ENCODE results near the gene TAX1BP1.

Gene TAX1BP1

GRCh38 chr7:27739909-27740448 lies at the start of gene TAX1BP1:
Gene TAX1BP1, plus strand, starts transcription at chr7:27740162. Its CDS starts 8,363 bp downstream, at chr7:27748525.
- peaks cover 19% of the 10 kb centered on the region for H3K4me1 ChIP-seq (ENCODE audit: insufficient read depth, low read length)
- H3K9ac ChIP-seq (ENCODE audit: low read length) = peak within 1 kb of the TSS; percentile 94
- no peaks in the 10 kb centered on the region for H3K27me3 ChIP-seq (ENCODE audit: control insufficient read depth in 1 of 2, insufficient read depth in 2 of 2, low read length in 2 of 2)
- H3K4me3 ChIP-seq (ENCODE audit: low read depth in 1 of 2, low read length in 2 of 2) = peak within 1 kb of the TSS; percentile 78 to 84
- no peaks in the 10 kb centered on the region for H3K9me3 ChIP-seq (ENCODE audit: low read length)
- no peaks in the 10 kb centered on the region for H3K36me3 ChIP-seq (ENCODE audit: insufficient read depth, low read length)
- peak within 1 kb of the TSS; percentile 94 for H3K27ac ChIP-seq (ENCODE audit: low read depth, low read length)

DNA sequence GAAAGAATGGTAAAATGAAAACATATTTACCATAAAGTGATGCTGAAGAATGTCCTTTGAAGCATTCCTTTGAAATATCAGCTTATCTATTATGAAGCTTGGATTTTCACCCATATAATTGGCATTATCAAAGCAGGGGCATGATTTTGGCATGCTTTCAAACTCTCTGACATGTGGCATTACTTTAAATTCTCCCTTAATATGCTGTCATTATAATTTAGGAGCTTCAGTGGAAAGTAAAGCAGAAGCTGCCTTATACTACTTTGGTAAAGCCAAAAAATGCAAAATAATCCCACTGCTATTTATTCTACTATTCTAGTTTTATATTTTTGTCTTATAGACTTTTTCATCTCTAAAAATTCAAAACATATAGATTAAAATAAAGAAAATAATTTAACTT lies 49.3 kb upstream of the TAX1BP1 start:
- H3K9me3 ChIP-seq (ENCODE audit: low read length) = no peaks in the 10 kb centered on the region
- H3K4me3 ChIP-seq (ENCODE audit: low read depth in 1 of 2, low read length in 2 of 2) = no peak overlapping the region
- no peak overlapping the region for H3K9ac ChIP-seq (ENCODE audit: low read length)
- H3K27me3 ChIP-seq (ENCODE audit: control insufficient read depth in 1 of 2, insufficient read depth in 2 of 2, low read length in 2 of 2) = no peaks in the 10 kb centered on the region
- no peaks in the 10 kb centered on the region for H3K36me3 ChIP-seq (ENCODE audit: insufficient read depth, low read length)
- H3K27ac ChIP-seq (ENCODE audit: low read depth, low read length) = no peak overlapping the region
- H3K4me1 ChIP-seq (ENCODE audit: insufficient read depth, low read length) = no peaks in the 10 kb centered on the region

- Histone ChIP-seq H3K27me3 (ENCODE audit: control insufficient read depth in 1 of 2, insufficient read depth in 2 of 2, low read length in 2 of 2) (no peaks in the 10 kb centered on the region), H3K9ac (ENCODE audit: low read length) (no peak overlapping the region), H3K4me3 (ENCODE audit: low read depth in 1 of 2, low read length in 2 of 2) (no peak overlapping the region), H3K9me3 (ENCODE audit: low read length) (no peaks in the 10 kb centered on the region), H3K36me3 (ENCODE audit: insufficient read depth, low read length) (no peaks in the 10 kb centered on the region), H3K27ac (ENCODE audit: low read depth, low read length) (no peak overlapping the region), H3K4me1 (ENCODE audit: insufficient read depth, low read length) (no peaks in the 10 kb centered on the region)
Measured at GRCh38 chr7:27693794-27694193, 46.2 kb upstream of the TAX1BP1 start.

- H3K36me3 ChIP-seq (ENCODE audit: insufficient read depth, low read length) = no peaks in the 10 kb centered on the region
- no peak overlapping the region for H3K4me3 ChIP-seq (ENCODE audit: low read depth in 1 of 2, low read length in 2 of 2)
- no peaks in the 10 kb centered on the region for H3K4me1 ChIP-seq (ENCODE audit: insufficient read depth, low read length)
- no peaks in the 10 kb centered on the region for H3K27me3 ChIP-seq (ENCODE audit: control insufficient read depth in 1 of 2, insufficient read depth in 2 of 2, low read length in 2 of 2)
- no peaks in the 10 kb centered on the region for H3K9me3 ChIP-seq (ENCODE audit: low read length)
- H3K27ac ChIP-seq (ENCODE audit: low read depth, low read length) = no peak overlapping the region
- H3K9ac ChIP-seq (ENCODE audit: low read length) = no peak overlapping the region
Measured at GRCh38 chr7:27695096-27695495, 44.9 kb upstream of the TAX1BP1 start.

DNA sequence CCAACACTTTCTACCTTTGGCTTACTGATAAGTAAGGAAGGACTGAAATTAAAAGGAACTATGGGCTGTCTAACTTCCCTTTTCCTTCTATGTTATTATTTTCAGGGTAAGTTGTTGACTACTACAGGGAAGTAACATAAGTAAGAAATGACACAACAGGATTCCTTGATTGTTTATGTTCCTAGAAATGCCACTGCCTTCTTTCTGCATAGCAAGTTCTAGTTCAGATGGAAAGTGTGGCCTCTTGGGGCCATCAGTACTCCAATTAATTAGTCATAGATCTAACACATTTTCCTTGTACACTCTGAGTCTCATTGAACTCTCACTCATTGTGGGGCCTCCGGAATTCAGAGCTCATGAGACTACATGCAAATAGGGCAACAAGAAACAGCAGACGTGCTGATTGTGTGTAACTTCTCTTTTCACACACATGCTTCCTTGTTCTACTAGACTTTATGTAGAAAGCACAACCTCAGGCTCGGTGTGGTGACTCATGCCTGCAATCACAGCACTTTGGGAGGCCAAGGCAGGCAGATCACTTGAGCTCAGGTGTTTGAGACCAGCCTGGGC lies 42.0 kb upstream of the TAX1BP1 start:
- Histone ChIP-seq H3K4me3 (ENCODE audit: low read depth in 1 of 2, low read length in 2 of 2) (no peak overlapping the region), H3K4me1 (ENCODE audit: insufficient read depth, low read length) (no peaks in the 10 kb centered on the region), H3K36me3 (ENCODE audit: insufficient read depth, low read length) (no peaks in the 10 kb centered on the region), H3K27me3 (ENCODE audit: control insufficient read depth in 1 of 2, insufficient read depth in 2 of 2, low read length in 2 of 2) (no peaks in the 10 kb centered on the region), H3K9ac (ENCODE audit: low read length) (no peak overlapping the region), H3K9me3 (ENCODE audit: low read length) (no peaks in the 10 kb centered on the region), H3K27ac (ENCODE audit: low read depth, low read length) (no peak overlapping the region)

DNA sequence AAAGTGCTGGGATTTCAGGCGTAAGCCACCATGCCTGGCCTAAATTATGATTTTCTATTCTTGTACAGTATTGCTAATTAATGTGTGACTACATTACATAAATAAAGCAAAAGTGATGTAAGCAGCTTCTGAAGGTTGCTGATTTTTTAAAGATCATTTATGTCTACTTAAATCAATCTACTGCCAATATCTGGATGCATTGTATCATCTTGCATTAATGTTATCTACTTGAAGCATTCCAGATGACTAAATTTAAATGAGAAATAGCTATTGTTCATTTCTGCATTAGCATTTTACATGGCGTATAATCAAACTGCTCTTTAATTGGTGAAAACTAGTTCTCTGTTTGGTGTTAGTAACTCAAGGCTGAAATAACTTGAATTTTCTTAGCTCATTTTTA lies 40.2 kb upstream of the TAX1BP1 start:
- no peaks in the 10 kb centered on the region for H3K27me3 ChIP-seq (ENCODE audit: control insufficient read depth in 1 of 2, insufficient read depth in 2 of 2, low read length in 2 of 2)
- H3K9me3 ChIP-seq (ENCODE audit: low read length) = no peaks in the 10 kb centered on the region
- no peak overlapping the region for H3K4me3 ChIP-seq (ENCODE audit: low read depth in 1 of 2, low read length in 2 of 2)
- H3K9ac ChIP-seq (ENCODE audit: low read length) = no peak overlapping the region
- no peaks in the 10 kb centered on the region for H3K36me3 ChIP-seq (ENCODE audit: insufficient read depth, low read length)
- H3K4me1 ChIP-seq (ENCODE audit: insufficient read depth, low read length) = no peaks in the 10 kb centered on the region
- H3K27ac ChIP-seq (ENCODE audit: low read depth, low read length) = no peak overlapping the region

- Histone ChIP-seq H3K9ac (ENCODE audit: low read length) (no peak overlapping the region), H3K9me3 (ENCODE audit: low read length) (no peaks in the 10 kb centered on the region), H3K27me3 (ENCODE audit: control insufficient read depth in 1 of 2, insufficient read depth in 2 of 2, low read length in 2 of 2) (no peaks in the 10 kb centered on the region), H3K4me1 (ENCODE audit: insufficient read depth, low read length) (no peaks in the 10 kb centered on the region), H3K27ac (ENCODE audit: low read depth, low read length) (no peak overlapping the region), H3K36me3 (ENCODE audit: insufficient read depth, low read length) (no peaks in the 10 kb centered on the region), H3K4me3 (ENCODE audit: low read depth in 1 of 2, low read length in 2 of 2) (no peak overlapping the region)
Measured at GRCh38 chr7:27700501-27700900, 39.5 kb upstream of the TAX1BP1 start.

GRCh38 chr7:27703181-27703580 lies 36.8 kb upstream of the TAX1BP1 start:
- Histone ChIP-seq H3K4me3 (ENCODE audit: low read depth in 1 of 2, low read length in 2 of 2) (no peak overlapping the region), H3K36me3 (ENCODE audit: insufficient read depth, low read length) (no peaks in the 10 kb centered on the region), H3K9ac (ENCODE audit: low read length) (no peak overlapping the region), H3K27ac (ENCODE audit: low read depth, low read length) (no peak overlapping the region), H3K27me3 (ENCODE audit: control insufficient read depth in 1 of 2, insufficient read depth in 2 of 2, low read length in 2 of 2) (no peaks in the 10 kb centered on the region), H3K9me3 (ENCODE audit: low read length) (no peaks in the 10 kb centered on the region), H3K4me1 (ENCODE audit: insufficient read depth, low read length) (no peaks in the 10 kb centered on the region)

- no peaks in the 10 kb centered on the region for H3K9me3 ChIP-seq (ENCODE audit: low read length)
- no peaks in the 10 kb centered on the region for H3K36me3 ChIP-seq (ENCODE audit: insufficient read depth, low read length)
- no peak overlapping the region for H3K27ac ChIP-seq (ENCODE audit: low read depth, low read length)
- H3K4me1 ChIP-seq (ENCODE audit: insufficient read depth, low read length) = peaks cover 10% of the 10 kb centered on the region
- H3K9ac ChIP-seq (ENCODE audit: low read length) = no peak overlapping the region
- no peak overlapping the region for H3K4me3 ChIP-seq (ENCODE audit: low read depth in 1 of 2, low read length in 2 of 2)
- H3K27me3 ChIP-seq (ENCODE audit: control insufficient read depth in 1 of 2, insufficient read depth in 2 of 2, low read length in 2 of 2) = no peaks in the 10 kb centered on the region
Measured at GRCh38 chr7:27704422-27705199, 35.4 kb upstream of the TAX1BP1 start.

GRCh38 chr7:27705200-27705594 lies 34.8 kb upstream of the TAX1BP1 start:
- H3K27ac ChIP-seq (ENCODE audit: low read depth, low read length) = no peak overlapping the region

DNA sequence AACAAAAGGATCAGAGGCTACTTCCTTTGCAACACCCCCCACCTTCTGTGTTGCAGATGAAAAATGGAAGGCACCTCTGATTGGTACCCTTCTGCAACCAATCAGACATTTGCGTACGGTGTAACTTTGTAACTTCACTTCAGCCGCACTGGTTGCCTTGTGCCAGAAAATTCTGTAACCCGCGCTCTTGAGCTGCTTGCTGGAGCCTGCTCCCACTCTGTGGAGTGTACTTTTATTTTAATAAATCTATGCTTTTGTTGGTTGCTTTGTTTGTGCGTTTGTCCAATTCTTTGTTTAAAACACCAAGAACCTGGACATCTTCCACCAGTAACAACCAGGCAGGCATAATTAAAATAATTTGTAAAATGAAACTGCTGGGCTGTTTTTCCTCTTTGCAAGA lies 31.5 kb upstream of the TAX1BP1 start:
- Histone ChIP-seq H3K36me3 (ENCODE audit: insufficient read depth, low read length) (no peaks in the 10 kb centered on the region), H3K9me3 (ENCODE audit: low read length) (no peaks in the 10 kb centered on the region), H3K27me3 (ENCODE audit: control insufficient read depth in 1 of 2, insufficient read depth in 2 of 2, low read length in 2 of 2) (no peaks in the 10 kb centered on the region), H3K27ac (ENCODE audit: low read depth, low read length) (no peak overlapping the region), H3K4me3 (ENCODE audit: low read depth in 1 of 2, low read length in 2 of 2) (no peak overlapping the region), H3K4me1 (ENCODE audit: insufficient read depth, low read length) (peaks cover 10% of the 10 kb centered on the region), H3K9ac (ENCODE audit: low read length) (no peak overlapping the region)

More at GRCh38 chr7:27705200-27705594, 34.8 kb upstream of the TAX1BP1 start:
- Histone ChIP-seq H3K9me3 (ENCODE audit: low read length) (no peaks in the 10 kb centered on the region), H3K9ac (ENCODE audit: low read length) (no peak overlapping the region), H3K4me1 (ENCODE audit: insufficient read depth, low read length) (peaks cover 10% of the 10 kb centered on the region), H3K36me3 (ENCODE audit: insufficient read depth, low read length) (no peaks in the 10 kb centered on the region), H3K4me3 (ENCODE audit: low read depth in 1 of 2, low read length in 2 of 2) (no peak overlapping the region), H3K27me3 (ENCODE audit: control insufficient read depth in 1 of 2, insufficient read depth in 2 of 2, low read length in 2 of 2) (no peaks in the 10 kb centered on the region)

Measured in muscle layer of colon (tissue), 2 donors.